Measurements from ENCODE around the gene KCNQ1.

KCNQ1 gene

GRCh38 chr11:2834503-2835273 lies 389.9 kb downstream of the KCNQ1 start:
- CTCF ChIA-PET = no interaction called here
- 95% methylated on average over 15 of the region's 16 CpGs for whole genome bisulfite sequencing (ENCODE audit: insufficient coverage)
- DNase-seq = no peak
- Histone ChIP-seq H3K27ac (ENCODE audit: insufficient read depth in 1 of 2, low read depth in 1 of 2, low read length in 2 of 2, poor library complexity in 1 of 2, severe bottlenecking in 2 of 2) (no peak overlapping the region), H3K4me1 (ENCODE audit: control extremely low read depth in 1 of 4, control insufficient read depth in 4 of 4, insufficient read depth in 4 of 4, low read length in 3 of 4) (peaks cover 0 to 20% (median 19%) of the 10 kb centered on the region in 4 experiments), H3K36me3 (ENCODE audit: control insufficient read depth in 4 of 4, insufficient read depth in 4 of 4, low read length in 3 of 4) (no peaks in the 10 kb centered on the region), H3K9me3 (ENCODE audit: control extremely low read depth in 1 of 5, control insufficient read depth in 4 of 5, insufficient read depth in 2 of 5, low read depth in 1 of 5, low read length in 4 of 5) (peaks cover 0 to 5% (median 0%) of the 10 kb centered on the region in 5 experiments), H3K27me3 (replicated peaks in 2 of 5; ENCODE audit: control insufficient read depth in 4 of 5, insufficient read depth in 5 of 5, low read length in 4 of 5) (no peaks in the 10 kb centered on the region), H3K4me3 (ENCODE audit: control insufficient read depth in 1 of 7, extremely low read depth in 1 of 7, insufficient read depth in 4 of 7, low read depth in 2 of 7, low read length in 6 of 7) (no peak overlapping the region)
- POLR2A ChIA-PET = no interaction called here

GRCh38 chr11:2835296-2835695 lies 390.5 kb downstream of the KCNQ1 start:
- ChIA-PET CTCF (no interaction called here), POLR2A (no interaction called here)
- H3K4me3 ChIP-seq (ENCODE audit: control insufficient read depth in 1 of 7, extremely low read depth in 1 of 7, insufficient read depth in 4 of 7, low read depth in 2 of 7, low read length in 6 of 7) = no peak overlapping the region
- DNase-seq = no peak
- peaks cover 0 to 20% (median 19%) of the 10 kb centered on the region in 4 experiments for H3K4me1 ChIP-seq (ENCODE audit: control extremely low read depth in 1 of 4, control insufficient read depth in 4 of 4, insufficient read depth in 4 of 4, low read length in 3 of 4)
- 91% methylated on average over 5 of the region's 6 CpGs for WGBS (ENCODE audit: insufficient coverage)
- no peak overlapping the region for H3K27ac ChIP-seq (ENCODE audit: insufficient read depth in 1 of 2, low read depth in 1 of 2, low read length in 2 of 2, poor library complexity in 1 of 2, severe bottlenecking in 2 of 2)
- H3K27me3 ChIP-seq (replicated peaks in 2 of 5; ENCODE audit: control insufficient read depth in 4 of 5, insufficient read depth in 5 of 5, low read length in 4 of 5) = no peaks in the 10 kb centered on the region
- H3K36me3 ChIP-seq (ENCODE audit: control insufficient read depth in 4 of 4, insufficient read depth in 4 of 4, low read length in 3 of 4) = no peaks in the 10 kb centered on the region
- H3K9me3 ChIP-seq (ENCODE audit: control extremely low read depth in 1 of 5, control insufficient read depth in 4 of 5, insufficient read depth in 2 of 5, low read depth in 1 of 5, low read length in 4 of 5) = peaks cover 0 to 2% (median 0%) of the 10 kb centered on the region in 5 experiments

GRCh38 chr11:2835751-2836150 lies 390.9 kb downstream of the KCNQ1 start:
- 91% methylated on average over 14 of the region's 17 CpGs for WGBS (ENCODE audit: insufficient coverage)
- no peaks in the 10 kb centered on the region for H3K36me3 ChIP-seq (ENCODE audit: control insufficient read depth in 4 of 4, insufficient read depth in 4 of 4, low read length in 3 of 4)
- DNase-seq = no peak
- H3K4me1 ChIP-seq (ENCODE audit: control extremely low read depth in 1 of 4, control insufficient read depth in 4 of 4, insufficient read depth in 4 of 4, low read length in 3 of 4) = peaks cover 0 to 20% (median 19%) of the 10 kb centered on the region in 4 experiments
- ChIA-PET POLR2A (no interaction called here), CTCF (interaction anchor here (1.4 kb wide), 1 partner anchor 18 kb away, joined by 3 read pairs; no protein-coding TSS in a partner anchor)
- no peaks in the 10 kb centered on the region for H3K27me3 ChIP-seq (replicated peaks in 2 of 5; ENCODE audit: control insufficient read depth in 4 of 5, insufficient read depth in 5 of 5, low read length in 4 of 5)
- H3K9me3 ChIP-seq (ENCODE audit: control extremely low read depth in 1 of 5, control insufficient read depth in 4 of 5, insufficient read depth in 2 of 5, low read depth in 1 of 5, low read length in 4 of 5) = no peaks in the 10 kb centered on the region
- H3K4me3 ChIP-seq (ENCODE audit: control insufficient read depth in 1 of 7, extremely low read depth in 1 of 7, insufficient read depth in 4 of 7, low read depth in 2 of 7, low read length in 6 of 7) = no peak overlapping the region
- no peak overlapping the region for H3K27ac ChIP-seq (ENCODE audit: insufficient read depth in 1 of 2, low read depth in 1 of 2, low read length in 2 of 2, poor library complexity in 1 of 2, severe bottlenecking in 2 of 2)

GRCh38 chr11:2836315-2837095 lies 391.7 kb downstream of the KCNQ1 start:
- Histone ChIP-seq H3K27me3 (replicated peaks in 2 of 5; ENCODE audit: control insufficient read depth in 4 of 5, insufficient read depth in 5 of 5, low read length in 4 of 5) (no peaks in the 10 kb centered on the region), H3K27ac (ENCODE audit: insufficient read depth in 1 of 2, low read depth in 1 of 2, low read length in 2 of 2, poor library complexity in 1 of 2, severe bottlenecking in 2 of 2) (no peak overlapping the region), H3K4me1 (ENCODE audit: control extremely low read depth in 1 of 4, control insufficient read depth in 4 of 4, insufficient read depth in 4 of 4, low read length in 3 of 4) (peaks cover 0 to 20% (median 19%) of the 10 kb centered on the region in 4 experiments), H3K4me3 (ENCODE audit: control insufficient read depth in 1 of 7, extremely low read depth in 1 of 7, insufficient read depth in 4 of 7, low read depth in 2 of 7, low read length in 6 of 7) (no peak overlapping the region), H3K9me3 (ENCODE audit: control extremely low read depth in 1 of 5, control insufficient read depth in 4 of 5, insufficient read depth in 2 of 5, low read depth in 1 of 5, low read length in 4 of 5) (no peaks in the 10 kb centered on the region), H3K36me3 (ENCODE audit: control insufficient read depth in 4 of 4, insufficient read depth in 4 of 4, low read length in 3 of 4) (no peaks in the 10 kb centered on the region)
- DNase-seq = no peak
- WGBS (ENCODE audit: insufficient coverage) = 89% methylated on average over 23 of the region's 23 CpGs
- POLR2A ChIA-PET = no interaction called here
- CTCF ChIA-PET = interaction anchor here (0.8 to 1.4 kb wide), 3 partner anchors 8 to 19 kb away, joined by 3 to 4 read pairs (median 3); no protein-coding TSS in a partner anchor

- peak overlapping the region in 1 of 7 experiments; percentile 4 for H3K4me3 ChIP-seq (ENCODE audit: control insufficient read depth in 1 of 7, extremely low read depth in 1 of 7, insufficient read depth in 4 of 7, low read depth in 2 of 7, low read length in 6 of 7)
- 54% methylated on average over 15 of the region's 20 CpGs for WGBS (ENCODE audit: insufficient coverage)
- POLR2A ChIA-PET = no interaction called here
- CTCF ChIA-PET = interaction anchor here (0.8 to 1.4 kb wide), 3 partner anchors 9 to 20 kb away, joined by 3 to 4 read pairs (median 3); no protein-coding TSS in a partner anchor
- no peak for DNase-seq
- H3K27ac ChIP-seq (ENCODE audit: insufficient read depth in 1 of 2, low read depth in 1 of 2, low read length in 2 of 2, poor library complexity in 1 of 2, severe bottlenecking in 2 of 2) = no peak overlapping the region
- peaks cover 0 to 20% (median 19%) of the 10 kb centered on the region in 4 experiments for H3K4me1 ChIP-seq (ENCODE audit: control extremely low read depth in 1 of 4, control insufficient read depth in 4 of 4, insufficient read depth in 4 of 4, low read length in 3 of 4)
- H3K27me3 ChIP-seq (replicated peaks in 2 of 5; ENCODE audit: control insufficient read depth in 4 of 5, insufficient read depth in 5 of 5, low read length in 4 of 5) = no peaks in the 10 kb centered on the region
- H3K9me3 ChIP-seq (ENCODE audit: control extremely low read depth in 1 of 5, control insufficient read depth in 4 of 5, insufficient read depth in 2 of 5, low read depth in 1 of 5, low read length in 4 of 5) = no peaks in the 10 kb centered on the region
- H3K36me3 ChIP-seq (ENCODE audit: control insufficient read depth in 4 of 4, insufficient read depth in 4 of 4, low read length in 3 of 4) = no peaks in the 10 kb centered on the region
Observed at GRCh38 chr11:2837096-2837601, 392.3 kb downstream of the KCNQ1 start.

GRCh38 chr11:2837651-2838050 lies 392.8 kb downstream of the KCNQ1 start:
- no peaks in the 10 kb centered on the region for H3K9me3 ChIP-seq (ENCODE audit: control extremely low read depth in 1 of 5, control insufficient read depth in 4 of 5, insufficient read depth in 2 of 5, low read depth in 1 of 5, low read length in 4 of 5)
- WGBS (ENCODE audit: insufficient coverage) = 74% methylated on average over 12 of the region's 12 CpGs
- ChIA-PET POLR2A (no interaction called here), CTCF (interaction anchor here (1.4 kb wide), 1 partner anchor 10 kb away, joined by 4 read pairs; no protein-coding TSS in a partner anchor)
- no peaks in the 10 kb centered on the region for H3K27me3 ChIP-seq (replicated peaks in 2 of 5; ENCODE audit: control insufficient read depth in 4 of 5, insufficient read depth in 5 of 5, low read length in 4 of 5)
- H3K4me3 ChIP-seq (ENCODE audit: control insufficient read depth in 1 of 7, extremely low read depth in 1 of 7, insufficient read depth in 4 of 7, low read depth in 2 of 7, low read length in 6 of 7) = peak overlapping the region in 1 of 7 experiments; percentile 4
- H3K36me3 ChIP-seq (ENCODE audit: control insufficient read depth in 4 of 4, insufficient read depth in 4 of 4, low read length in 3 of 4) = no peaks in the 10 kb centered on the region
- peaks cover 0 to 20% (median 19%) of the 10 kb centered on the region in 4 experiments for H3K4me1 ChIP-seq (ENCODE audit: control extremely low read depth in 1 of 4, control insufficient read depth in 4 of 4, insufficient read depth in 4 of 4, low read length in 3 of 4)
- DNase-seq = no peak
- H3K27ac ChIP-seq (ENCODE audit: insufficient read depth in 1 of 2, low read depth in 1 of 2, low read length in 2 of 2, poor library complexity in 1 of 2, severe bottlenecking in 2 of 2) = no peak overlapping the region

All from common myeloid progenitor, CD34-positive (primary cell).